Tibial nerve (tissue), 4 donors: Measurements from ENCODE around the gene CORO1A.
A peak's percentile ranks its signal among the peaks of the same experiment; 100 is the strongest.

Experiments used
- EP300 ChIP-seq, 2 donors: sonication (generic); formaldehyde crosslinking; IDR thresholded peaks; one replicate each; pipeline ENCODE4 v1.6.1; 2017; ENCODE audit warnings: antibody characterized with exemption in 2 of 2, mild to moderate bottlenecking in 1 of 2
- POLR2A ChIP-seq, 2 donors: fragments of 450-650 bp; IDR thresholded peaks; one replicate each; pipeline ENCODE4 v1.6.1; 2017; ENCODE audit warnings: antibody characterized with exemption in 2 of 2, mild to moderate bottlenecking in 2 of 2, moderate library complexity in 2 of 2
- TF ChIP-seq, protein P1 (sequence below), 5 experiments: fragments of 200-600 bp in 3 of 5; fragments of 450-650 bp in 2 of 5; sonication (generic) in 3 of 5; IDR thresholded peaks; one replicate each; pipeline ENCODE4 v1.5.1; 2016 to 2019; ENCODE audit warnings: antibody characterized with exemption in 5 of 5, mild to moderate bottlenecking in 3 of 5, moderate library complexity in 2 of 5

DNA sequence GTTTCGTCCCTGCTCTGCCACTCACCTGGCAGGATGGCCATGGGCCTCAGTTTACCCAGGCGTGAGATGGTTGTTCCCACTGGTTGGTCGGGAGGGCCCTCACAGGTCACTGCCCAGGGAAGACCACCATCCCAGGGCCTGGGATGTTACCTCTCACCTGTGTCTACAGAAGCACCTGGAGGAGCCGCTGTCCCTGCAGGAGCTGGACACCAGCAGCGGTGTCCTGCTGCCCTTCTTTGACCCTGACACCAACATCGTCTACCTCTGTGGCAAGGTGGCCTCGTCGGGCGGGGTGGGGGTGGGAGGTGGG, 4.1 kb downstream of the CORO1A start:
- TF ChIP-seq, protein P1, sequence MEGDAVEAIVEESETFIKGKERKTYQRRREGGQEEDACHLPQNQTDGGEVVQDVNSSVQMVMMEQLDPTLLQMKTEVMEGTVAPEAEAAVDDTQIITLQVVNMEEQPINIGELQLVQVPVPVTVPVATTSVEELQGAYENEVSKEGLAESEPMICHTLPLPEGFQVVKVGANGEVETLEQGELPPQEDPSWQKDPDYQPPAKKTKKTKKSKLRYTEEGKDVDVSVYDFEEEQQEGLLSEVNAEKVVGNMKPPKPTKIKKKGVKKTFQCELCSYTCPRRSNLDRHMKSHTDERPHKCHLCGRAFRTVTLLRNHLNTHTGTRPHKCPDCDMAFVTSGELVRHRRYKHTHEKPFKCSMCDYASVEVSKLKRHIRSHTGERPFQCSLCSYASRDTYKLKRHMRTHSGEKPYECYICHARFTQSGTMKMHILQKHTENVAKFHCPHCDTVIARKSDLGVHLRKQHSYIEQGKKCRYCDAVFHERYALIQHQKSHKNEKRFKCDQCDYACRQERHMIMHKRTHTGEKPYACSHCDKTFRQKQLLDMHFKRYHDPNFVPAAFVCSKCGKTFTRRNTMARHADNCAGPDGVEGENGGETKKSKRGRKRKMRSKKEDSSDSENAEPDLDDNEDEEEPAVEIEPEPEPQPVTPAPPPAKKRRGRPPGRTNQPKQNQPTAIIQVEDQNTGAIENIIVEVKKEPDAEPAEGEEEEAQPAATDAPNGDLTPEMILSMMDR (IDR thresholded peaks at IDR 0.05) = peak in 1 of 5 experiments; percentile 4
- TF ChIP-seq EP300 (IDR thresholded peaks at IDR 0.05) (no peak), POLR2A (IDR thresholded peaks at IDR 0.05) (no peak)
